ENCODE data around the gene CLCN1.
"Not testable (repeated sequence)": the region's sequence is repeated elsewhere in the genome, so short reads cannot be mapped to it uniquely, and the experiment has no call there.

CLCN1 gene

GRCh38 chr7:143289888-143290287 is 26.0 kb upstream of the CLCN1 start:
- H3K4me1 ChIP-seq (ENCODE audit: control extremely low read depth in 1 of 4, control insufficient read depth in 4 of 4, insufficient read depth in 4 of 4, low read length in 3 of 4): peaks cover 12 to 42% (median 30%) of the 10 kb centered on the region in 4 experiments
- WGBS (ENCODE audit: insufficient coverage): 85% methylated on average over 2 of the region's 4 CpGs
- peaks cover 19 to 45% (median 30%) of the 10 kb centered on the region in 4 experiments for H3K36me3 ChIP-seq (ENCODE audit: control insufficient read depth in 4 of 4, insufficient read depth in 4 of 4, low read length in 3 of 4)
- DNase-seq; POLR2A ChIA-PET; H3K27me3 ChIP-seq (replicated peaks in 2 of 5; ENCODE audit: control insufficient read depth in 4 of 5, insufficient read depth in 5 of 5, low read length in 4 of 5); H3K9me3 ChIP-seq (ENCODE audit: control extremely low read depth in 1 of 5, control insufficient read depth in 4 of 5, insufficient read depth in 2 of 5, low read depth in 1 of 5, low read length in 4 of 5): not testable (repeated sequence)
- peak overlapping the region; percentile 46 to 87 for H3K27ac ChIP-seq (ENCODE audit: insufficient read depth in 1 of 2, low read depth in 1 of 2, low read length in 2 of 2, poor library complexity in 1 of 2, severe bottlenecking in 2 of 2)
- CTCF ChIA-PET: interaction anchor here (0.6 to 4.5 kb wide), 4 partner anchors 11 to 61 kb away, joined by 3 to 32 read pairs (median 4); no protein-coding TSS in a partner anchor
- H3K4me3 ChIP-seq (ENCODE audit: control insufficient read depth in 1 of 7, extremely low read depth in 1 of 7, insufficient read depth in 4 of 7, low read depth in 2 of 7, low read length in 6 of 7): peak overlapping the region in 6 of 7 experiments; percentile 81 to 92 (median 86)

GRCh38 chr7:143290293-143290692 is 25.6 kb upstream of the CLCN1 start:
- ChIA-PET POLR2A (no interaction called here), CTCF (interaction anchor here (1.1 to 4.5 kb wide), 4 partner anchors 10 to 85 kb away, joined by 3 to 32 read pairs (median 4); no protein-coding TSS in a partner anchor)
- Histone ChIP-seq H3K9me3 (ENCODE audit: control extremely low read depth in 1 of 5, control insufficient read depth in 4 of 5, insufficient read depth in 2 of 5, low read depth in 1 of 5, low read length in 4 of 5) (peaks cover 0 to 3% (median 0%) of the 10 kb centered on the region in 5 experiments), H3K36me3 (ENCODE audit: control insufficient read depth in 4 of 4, insufficient read depth in 4 of 4, low read length in 3 of 4) (peaks cover 23 to 49% (median 33%) of the 10 kb centered on the region in 4 experiments), H3K27ac (ENCODE audit: insufficient read depth in 1 of 2, low read depth in 1 of 2, low read length in 2 of 2, poor library complexity in 1 of 2, severe bottlenecking in 2 of 2) (peak overlapping the region; percentile 46 to 54), H3K4me1 (ENCODE audit: control extremely low read depth in 1 of 4, control insufficient read depth in 4 of 4, insufficient read depth in 4 of 4, low read length in 3 of 4) (peaks cover 15 to 45% (median 33%) of the 10 kb centered on the region in 4 experiments), H3K27me3 (replicated peaks in 2 of 5; ENCODE audit: control insufficient read depth in 4 of 5, insufficient read depth in 5 of 5, low read length in 4 of 5) (no peaks in the 10 kb centered on the region), H3K4me3 (ENCODE audit: control insufficient read depth in 1 of 7, extremely low read depth in 1 of 7, insufficient read depth in 4 of 7, low read depth in 2 of 7, low read length in 6 of 7) (peak overlapping the region in 6 of 7 experiments; percentile 13 to 92 (median 63))
- DNase-seq: no peak
- 70% methylated on average over 2 of the region's 4 CpGs for WGBS (ENCODE audit: insufficient coverage)

GRCh38 chr7:143292876-143293275 is 23.0 kb upstream of the CLCN1 start:
- POLR2A ChIA-PET: interaction anchor here (1.7 kb wide), 1 partner anchor 8 kb away, joined by 4 read pairs; no protein-coding TSS in a partner anchor
- Histone ChIP-seq H3K4me3 (ENCODE audit: control insufficient read depth in 1 of 7, extremely low read depth in 1 of 7, insufficient read depth in 4 of 7, low read depth in 2 of 7, low read length in 6 of 7) (no peak overlapping the region), H3K36me3 (ENCODE audit: control insufficient read depth in 4 of 4, insufficient read depth in 4 of 4, low read length in 3 of 4) (peaks cover 31 to 70% (median 43%) of the 10 kb centered on the region in 4 experiments), H3K4me1 (ENCODE audit: control extremely low read depth in 1 of 4, control insufficient read depth in 4 of 4, insufficient read depth in 4 of 4, low read length in 3 of 4) (peaks cover 30 to 62% (median 50%) of the 10 kb centered on the region in 4 experiments), H3K27me3 (replicated peaks in 2 of 5; ENCODE audit: control insufficient read depth in 4 of 5, insufficient read depth in 5 of 5, low read length in 4 of 5) (no peaks in the 10 kb centered on the region), H3K9me3 (ENCODE audit: control extremely low read depth in 1 of 5, control insufficient read depth in 4 of 5, insufficient read depth in 2 of 5, low read depth in 1 of 5, low read length in 4 of 5) (no peaks in the 10 kb centered on the region), H3K27ac (ENCODE audit: insufficient read depth in 1 of 2, low read depth in 1 of 2, low read length in 2 of 2, poor library complexity in 1 of 2, severe bottlenecking in 2 of 2) (no peak overlapping the region)
- 100% methylated on average over 3 of the region's 5 CpGs for WGBS (ENCODE audit: insufficient coverage)
- DNase-seq: peak in 2 of 3 donors; percentile 64 to 69
- CTCF ChIA-PET: interaction anchor here (0.8 to 4.5 kb wide), 6 partner anchors 8 to 87 kb away, joined by 3 to 32 read pairs (median 4); no protein-coding TSS in a partner anchor

- ChIA-PET POLR2A (no interaction called here), CTCF (interaction anchor here (0.6 to 3.8 kb wide), 9 partner anchors 10 to 174 kb away, joined by 3 to 16 read pairs (median 3); no protein-coding TSS in a partner anchor)
- peaks cover 33 to 85% (median 59%) of the 10 kb centered on the region in 4 experiments for H3K36me3 ChIP-seq (ENCODE audit: control insufficient read depth in 4 of 4, insufficient read depth in 4 of 4, low read length in 3 of 4)
- H3K27ac ChIP-seq (ENCODE audit: insufficient read depth in 1 of 2, low read depth in 1 of 2, low read length in 2 of 2, poor library complexity in 1 of 2, severe bottlenecking in 2 of 2): peak overlapping the region; percentile 17 to 62
- peak overlapping the region in 2 of 7 experiments; percentile 9 to 19 for H3K4me3 ChIP-seq (ENCODE audit: control insufficient read depth in 1 of 7, extremely low read depth in 1 of 7, insufficient read depth in 4 of 7, low read depth in 2 of 7, low read length in 6 of 7)
- no peaks in the 10 kb centered on the region for H3K27me3 ChIP-seq (replicated peaks in 2 of 5; ENCODE audit: control insufficient read depth in 4 of 5, insufficient read depth in 5 of 5, low read length in 4 of 5)
- no peaks in the 10 kb centered on the region for H3K9me3 ChIP-seq (ENCODE audit: control extremely low read depth in 1 of 5, control insufficient read depth in 4 of 5, insufficient read depth in 2 of 5, low read depth in 1 of 5, low read length in 4 of 5)
- peaks cover 31 to 64% (median 52%) of the 10 kb centered on the region in 4 experiments for H3K4me1 ChIP-seq (ENCODE audit: control extremely low read depth in 1 of 4, control insufficient read depth in 4 of 4, insufficient read depth in 4 of 4, low read length in 3 of 4)
- peak in 1 of 3 donors; percentile 43 for DNase-seq
Measured at GRCh38 chr7:143295870-143296269, 20.0 kb upstream of the CLCN1 start.

- H3K4me1 ChIP-seq (ENCODE audit: control extremely low read depth in 1 of 4, control insufficient read depth in 4 of 4, insufficient read depth in 4 of 4, low read length in 3 of 4): peaks cover 36 to 64% (median 56%) of the 10 kb centered on the region in 4 experiments
- no peaks in the 10 kb centered on the region for H3K9me3 ChIP-seq (ENCODE audit: control extremely low read depth in 1 of 5, control insufficient read depth in 4 of 5, insufficient read depth in 2 of 5, low read depth in 1 of 5, low read length in 4 of 5)
- POLR2A ChIA-PET: no interaction called here
Measured at GRCh38 chr7:143296686-143297085, 19.2 kb upstream of the CLCN1 start.

GRCh38 chr7:143299346-143299745 is 16.6 kb upstream of the CLCN1 start:
- Histone ChIP-seq H3K27me3 (replicated peaks in 2 of 5; ENCODE audit: control insufficient read depth in 4 of 5, insufficient read depth in 5 of 5, low read length in 4 of 5) (no peaks in the 10 kb centered on the region), H3K27ac (ENCODE audit: insufficient read depth in 1 of 2, low read depth in 1 of 2, low read length in 2 of 2, poor library complexity in 1 of 2, severe bottlenecking in 2 of 2) (peak overlapping the region in 1 of 2 experiments; percentile 98), H3K9me3 (ENCODE audit: control extremely low read depth in 1 of 5, control insufficient read depth in 4 of 5, insufficient read depth in 2 of 5, low read depth in 1 of 5, low read length in 4 of 5) (no peaks in the 10 kb centered on the region), H3K4me1 (ENCODE audit: control extremely low read depth in 1 of 4, control insufficient read depth in 4 of 4, insufficient read depth in 4 of 4, low read length in 3 of 4) (peaks cover 45 to 73% (median 62%) of the 10 kb centered on the region in 4 experiments), H3K36me3 (ENCODE audit: control insufficient read depth in 4 of 4, insufficient read depth in 4 of 4, low read length in 3 of 4) (peaks cover 32 to 87% (median 56%) of the 10 kb centered on the region in 4 experiments), H3K4me3 (ENCODE audit: control insufficient read depth in 1 of 7, extremely low read depth in 1 of 7, insufficient read depth in 4 of 7, low read depth in 2 of 7, low read length in 6 of 7) (no peak overlapping the region)
- DNase-seq: no peak
- ChIA-PET CTCF (interaction anchor here (0.7 to 5.1 kb wide), 16 partner anchors 8 to 84 kb away, joined by 3 to 44 read pairs (median 5); partner anchors contain the start of gene CASP2), POLR2A (interaction anchor here (0.6 kb wide), 1 partner anchor 11 kb away, joined by 3 read pairs; no protein-coding TSS in a partner anchor)
- no CpG with 5 or more reads among the region's 2 CpGs for WGBS (ENCODE audit: insufficient coverage)

More at GRCh38 chr7:143296686-143297085, 19.2 kb upstream of the CLCN1 start:
- no CpG with 5 or more reads among the region's 2 CpGs for whole genome bisulfite sequencing (ENCODE audit: insufficient coverage)
- no peaks in the 10 kb centered on the region for H3K27me3 ChIP-seq (replicated peaks in 2 of 5; ENCODE audit: control insufficient read depth in 4 of 5, insufficient read depth in 5 of 5, low read length in 4 of 5)
- peak overlapping the region in 2 of 7 experiments; percentile 7 to 48 for H3K4me3 ChIP-seq (ENCODE audit: control insufficient read depth in 1 of 7, extremely low read depth in 1 of 7, insufficient read depth in 4 of 7, low read depth in 2 of 7, low read length in 6 of 7)
- CTCF ChIA-PET: interaction anchor here (1.0 to 3.8 kb wide), 5 partner anchors 9 to 99 kb away, joined by 3 to 16 read pairs (median 4); no protein-coding TSS in a partner anchor
- H3K36me3 ChIP-seq (ENCODE audit: control insufficient read depth in 4 of 4, insufficient read depth in 4 of 4, low read length in 3 of 4): peaks cover 31 to 81% (median 59%) of the 10 kb centered on the region in 4 experiments
- peak overlapping the region; percentile 29 to 62 for H3K27ac ChIP-seq (ENCODE audit: insufficient read depth in 1 of 2, low read depth in 1 of 2, low read length in 2 of 2, poor library complexity in 1 of 2, severe bottlenecking in 2 of 2)
- DNase-seq: no peak

GRCh38 chr7:143299840-143300239 is 16.1 kb upstream of the CLCN1 start:
- H3K4me3 ChIP-seq (ENCODE audit: control insufficient read depth in 1 of 7, extremely low read depth in 1 of 7, insufficient read depth in 4 of 7, low read depth in 2 of 7, low read length in 6 of 7): no peak overlapping the region
- POLR2A ChIA-PET: no interaction called here
- peak; percentile 34 to 61 (median 49) for DNase-seq
- no peaks in the 10 kb centered on the region for H3K27me3 ChIP-seq (replicated peaks in 2 of 5; ENCODE audit: control insufficient read depth in 4 of 5, insufficient read depth in 5 of 5, low read length in 4 of 5)
- H3K36me3 ChIP-seq (ENCODE audit: control insufficient read depth in 4 of 4, insufficient read depth in 4 of 4, low read length in 3 of 4): peaks cover 31 to 87% (median 57%) of the 10 kb centered on the region in 4 experiments
- peak overlapping the region; percentile 95 to 98 for H3K27ac ChIP-seq (ENCODE audit: insufficient read depth in 1 of 2, low read depth in 1 of 2, low read length in 2 of 2, poor library complexity in 1 of 2, severe bottlenecking in 2 of 2)
- CTCF ChIA-PET: interaction anchor here (0.7 to 5.1 kb wide), 15 partner anchors 9 to 84 kb away, joined by 3 to 44 read pairs (median 5); partner anchors contain the start of gene CASP2
- no peaks in the 10 kb centered on the region for H3K9me3 ChIP-seq (ENCODE audit: control extremely low read depth in 1 of 5, control insufficient read depth in 4 of 5, insufficient read depth in 2 of 5, low read depth in 1 of 5, low read length in 4 of 5)
- peaks cover 45 to 71% (median 60%) of the 10 kb centered on the region in 4 experiments for H3K4me1 ChIP-seq (ENCODE audit: control extremely low read depth in 1 of 4, control insufficient read depth in 4 of 4, insufficient read depth in 4 of 4, low read length in 3 of 4)
- 82% methylated on average over 8 of the region's 8 CpGs for WGBS (ENCODE audit: insufficient coverage)
